Erythroblast (primary cell): Measurements from ENCODE around the gene FBXL17.
A peak's percentile ranks its signal among the peaks of the same experiment; 100 is the strongest.

Experiments used
- DNase-seq, 2 experiments: peaks; one replicate each; lab custom pipeline; 2025; lab: John Stamatoyannopoulos, UW
- GATA1 ChIP-seq: IDR thresholded peaks from 2 replicates; pipeline ENCODE4 v1.6.1; 2011; ENCODE audit warnings: low read depth, mild to moderate bottlenecking, control low read depth, low read length, moderate library complexity
- POLR2A ChIP-seq: IDR thresholded peaks from 2 replicates; pipeline ENCODE4 v1.6.1; 2011; ENCODE audit warnings: mild to moderate bottlenecking, low read length

FBXL17 gene

GRCh38 chr5:108109059-108109458, 272.8 kb downstream of the FBXL17 start:
- no peak for DNase-seq
- TF ChIP-seq GATA1: no peak
- no peak for TF ChIP-seq POLR2A

GRCh38 chr5:108104448-108104847, 277.4 kb downstream of the FBXL17 start:
- DNase-seq: no peak
- TF ChIP-seq GATA1 (no peak), POLR2A (no peak)

- no peak for DNase-seq
Measured at GRCh38 chr5:108102463-108102862, 279.4 kb downstream of the FBXL17 start.

GRCh38 chr5:108101821-108102220, 280.1 kb downstream of the FBXL17 start:
- DNase-seq: no peak
- TF ChIP-seq POLR2A: no peak
- TF ChIP-seq GATA1: no peak

More at GRCh38 chr5:108102463-108102862, 279.4 kb downstream of the FBXL17 start:
- TF ChIP-seq GATA1 (no peak), POLR2A (no peak)

GRCh38 chr5:108101130-108101529, 280.8 kb downstream of the FBXL17 start:
- TF ChIP-seq GATA1 (no peak), POLR2A (no peak)
- DNase-seq: no peak

- no peak for TF ChIP-seq POLR2A
- no peak for TF ChIP-seq GATA1
- DNase-seq: no peak
Measured at GRCh38 chr5:108094800-108095199, 287.1 kb downstream of the FBXL17 start.

- TF ChIP-seq POLR2A (no peak), GATA1 (no peak)
- DNase-seq: peak; percentile 4 to 12
Measured at GRCh38 chr5:108093186-108093585, 288.7 kb downstream of the FBXL17 start.

GRCh38 chr5:108090946-108091345, 291.0 kb downstream of the FBXL17 start:
- TF ChIP-seq GATA1: no peak
- no peak for TF ChIP-seq POLR2A
- no peak for DNase-seq

- no peak for TF ChIP-seq GATA1
- no peak for TF ChIP-seq POLR2A
- no peak for DNase-seq
Measured at GRCh38 chr5:108084105-108084504, 297.8 kb downstream of the FBXL17 start.

GRCh38 chr5:108083232-108083631, 298.7 kb downstream of the FBXL17 start:
- no peak for DNase-seq
- TF ChIP-seq POLR2A (no peak), GATA1 (no peak)

GRCh38 chr5:108081707-108082106, 300.2 kb downstream of the FBXL17 start:
- no peak for TF ChIP-seq POLR2A
- TF ChIP-seq GATA1: no peak
- no peak for DNase-seq

- TF ChIP-seq POLR2A (no peak), GATA1 (no peak)
- DNase-seq: no peak
Measured at GRCh38 chr5:108079753-108080152, 302.1 kb downstream of the FBXL17 start.

GRCh38 chr5:108078882-108079281, 303.0 kb downstream of the FBXL17 start:
- no peak for TF ChIP-seq GATA1
- no peak for TF ChIP-seq POLR2A

GRCh38 chr5:108078345-108078744, 303.6 kb downstream of the FBXL17 start:
- DNase-seq: no peak
- no peak for TF ChIP-seq GATA1
- no peak for TF ChIP-seq POLR2A

More at GRCh38 chr5:108078882-108079281, 303.0 kb downstream of the FBXL17 start:
- DNase-seq: no peak

- no peak for DNase-seq
- TF ChIP-seq POLR2A (no peak), GATA1 (no peak)
Measured at GRCh38 chr5:108074626-108075025, 307.3 kb downstream of the FBXL17 start.

GRCh38 chr5:108064302-108064701, 317.6 kb downstream of the FBXL17 start:
- no peak for TF ChIP-seq GATA1
- no peak for TF ChIP-seq POLR2A

More at GRCh38 chr5:108064302-108064701, 317.6 kb downstream of the FBXL17 start:
- DNase-seq: no peak
